D721Med (cell line): Measurements from ENCODE around the gene FILIP1.

Source experiments
- DNase-seq: peaks from one replicate; pipeline ENCODE4 v3.0.0; 2011; ENCODE audit warnings: low spot score; ENCODE audit not compliant: insufficient read length
- FAIRE-seq: peaks from 2 replicates; lab custom pipeline; 2011; peaks lifted over from hg19 to GRCh38; lab: Jason Lieb, UNC
- CTCF ChIP-seq: IDR thresholded peaks from 2 replicates; pipeline ENCODE4 v1.5.1; 2012; ENCODE audit warnings: mild to moderate bottlenecking, control low read depth; ENCODE audit not compliant: insufficient read depth; ENCODE audit errors: missing control alignments

FILIP1 gene

GRCh38 chr6:75344455-75344854 is 149.1 kb downstream of the FILIP1 start:
- DNase-seq (no peak), FAIRE-seq (no peak)
- no peak for TF ChIP-seq CTCF

- FAIRE-seq: no peak
- DNase-seq: no peak
- TF ChIP-seq CTCF: no peak
These were observed 149.6 kb downstream of the FILIP1 start for GRCh38 chr6:75344021-75344420.

- no peak for FAIRE-seq
- DNase-seq: no peak
- no peak for TF ChIP-seq CTCF
These were observed 155.6 kb downstream of the FILIP1 start for GRCh38 chr6:75337835-75338580.

GRCh38 chr6:75334266-75335040 is 159.1 kb downstream of the FILIP1 start:
- no peak for TF ChIP-seq CTCF
- no peak for FAIRE-seq
- no peak for DNase-seq

GRCh38 chr6:75333676-75334200 is 159.9 kb downstream of the FILIP1 start:
- FAIRE-seq (no peak), DNase-seq (no peak)
- no peak for TF ChIP-seq CTCF

- no peak for DNase-seq
- no peak for FAIRE-seq
- TF ChIP-seq CTCF: no peak
These were observed 162.4 kb downstream of the FILIP1 start for GRCh38 chr6:75331151-75331550.
